ENCODE results near the gene SUGCT.

SUGCT gene

GRCh38 chr7:40815022-40815421 is 680.2 kb downstream of the SUGCT start:
- no peaks in the 10 kb centered on the region for H3K9me3 ChIP-seq (replicated peaks; ENCODE audit: insufficient read depth, low read length)
- no peaks in the 10 kb centered on the region for H3K4me1 ChIP-seq (ENCODE audit: low read length)
- DNase-seq = no peak
- no peak overlapping the region for H3K9ac ChIP-seq (ENCODE audit: low read length)
- no peak overlapping the region for H3K4me3 ChIP-seq (ENCODE audit: low read length)
- no peaks in the 10 kb centered on the region for H4K20me1 ChIP-seq (ENCODE audit: insufficient read depth, low read length)
- no peak overlapping the region for H2AFZ ChIP-seq (ENCODE audit: low read length)
- no peak overlapping the region for H3K27ac ChIP-seq (ENCODE audit: low read length)
- H3K4me2 ChIP-seq (ENCODE audit: low read depth, low read length) = no peak overlapping the region
- TF ChIP-seq EZH2 (optimal IDR thresholded peaks at IDR 0.05; ENCODE audit: low read depth, low read length) (no peak), EZH2phosphoT487 (IDR thresholded peaks at IDR 0.05; ENCODE audit: low read length) (no peak), CTCF (IDR thresholded peaks at IDR 0.05; ENCODE audit: low read length) (no peak)
- no peaks in the 10 kb centered on the region for H3K36me3 ChIP-seq (replicated peaks; ENCODE audit: insufficient read depth, low read length)
- no peaks in the 10 kb centered on the region for H3K27me3 ChIP-seq (replicated peaks; ENCODE audit: insufficient read depth, low read length)
- no peaks in the 10 kb centered on the region for H3K9me2 ChIP-seq (replicated peaks; ENCODE audit: insufficient read depth, low read length)
- H3F3A ChIP-seq (ENCODE audit: insufficient read depth, low read length) = no peaks in the 10 kb centered on the region
- no peaks in the 10 kb centered on the region for H3K79me2 ChIP-seq (ENCODE audit: low read length)

GRCh38 chr7:40815512-40815911 is 680.7 kb downstream of the SUGCT start:
- H3K4me3 ChIP-seq (ENCODE audit: low read length) = no peak overlapping the region
- no peak for TF ChIP-seq EZH2phosphoT487 (IDR thresholded peaks at IDR 0.05; ENCODE audit: low read length)
- no peak for TF ChIP-seq EZH2 (optimal IDR thresholded peaks at IDR 0.05; ENCODE audit: low read depth, low read length)
- TF ChIP-seq CTCF (IDR thresholded peaks at IDR 0.05; ENCODE audit: low read length) = no peak

GRCh38 chr7:40822861-40823260 is 688.1 kb downstream of the SUGCT start:
- H3K9me3 ChIP-seq (replicated peaks; ENCODE audit: insufficient read depth, low read length) = no peaks in the 10 kb centered on the region
- H3K27ac ChIP-seq (ENCODE audit: low read length) = no peak overlapping the region
- H3K4me1 ChIP-seq (ENCODE audit: low read length) = no peaks in the 10 kb centered on the region
- no peak for DNase-seq
- TF ChIP-seq EZH2 (optimal IDR thresholded peaks at IDR 0.05; ENCODE audit: low read depth, low read length) (no peak), CTCF (IDR thresholded peaks at IDR 0.05; ENCODE audit: low read length) (no peak), EZH2phosphoT487 (IDR thresholded peaks at IDR 0.05; ENCODE audit: low read length) (no peak)
- H3K9me2 ChIP-seq (replicated peaks; ENCODE audit: insufficient read depth, low read length) = no peaks in the 10 kb centered on the region
- no peak overlapping the region for H2AFZ ChIP-seq (ENCODE audit: low read length)
- no peaks in the 10 kb centered on the region for H3K36me3 ChIP-seq (replicated peaks; ENCODE audit: insufficient read depth, low read length)
- H3K27me3 ChIP-seq (replicated peaks; ENCODE audit: insufficient read depth, low read length) = no peaks in the 10 kb centered on the region
- H3K9ac ChIP-seq (ENCODE audit: low read length) = no peak overlapping the region
- H3K79me2 ChIP-seq (ENCODE audit: low read length) = no peaks in the 10 kb centered on the region
- no peak overlapping the region for H3K4me2 ChIP-seq (ENCODE audit: low read depth, low read length)
- no peak overlapping the region for H3K4me3 ChIP-seq (ENCODE audit: low read length)
- H3F3A ChIP-seq (ENCODE audit: insufficient read depth, low read length) = no peaks in the 10 kb centered on the region
- no peaks in the 10 kb centered on the region for H4K20me1 ChIP-seq (ENCODE audit: insufficient read depth, low read length)

More at GRCh38 chr7:40815512-40815911, 680.7 kb downstream of the SUGCT start:
- no peaks in the 10 kb centered on the region for H3K36me3 ChIP-seq (replicated peaks; ENCODE audit: insufficient read depth, low read length)
- no peaks in the 10 kb centered on the region for H3K79me2 ChIP-seq (ENCODE audit: low read length)
- no peak overlapping the region for H3K27ac ChIP-seq (ENCODE audit: low read length)
- H3K9me2 ChIP-seq (replicated peaks; ENCODE audit: insufficient read depth, low read length) = no peaks in the 10 kb centered on the region
- H3K4me1 ChIP-seq (ENCODE audit: low read length) = no peaks in the 10 kb centered on the region
- H4K20me1 ChIP-seq (ENCODE audit: insufficient read depth, low read length) = no peaks in the 10 kb centered on the region
- H2AFZ ChIP-seq (ENCODE audit: low read length) = no peak overlapping the region
- DNase-seq = no peak
- H3K9ac ChIP-seq (ENCODE audit: low read length) = no peak overlapping the region
- H3F3A ChIP-seq (ENCODE audit: insufficient read depth, low read length) = no peaks in the 10 kb centered on the region
- H3K27me3 ChIP-seq (replicated peaks; ENCODE audit: insufficient read depth, low read length) = no peaks in the 10 kb centered on the region
- no peaks in the 10 kb centered on the region for H3K9me3 ChIP-seq (replicated peaks; ENCODE audit: insufficient read depth, low read length)
- H3K4me2 ChIP-seq (ENCODE audit: low read depth, low read length) = no peak overlapping the region
